Pons (tissue), 1 donor: ENCODE data around the gene RER1.

ENCODE experiments used
- DNase-seq: peaks from one replicate; pipeline ENCODE4 v3.0.0-alpha.2; 2016; ENCODE audit warnings: low spot score

RER1 gene, protein sequence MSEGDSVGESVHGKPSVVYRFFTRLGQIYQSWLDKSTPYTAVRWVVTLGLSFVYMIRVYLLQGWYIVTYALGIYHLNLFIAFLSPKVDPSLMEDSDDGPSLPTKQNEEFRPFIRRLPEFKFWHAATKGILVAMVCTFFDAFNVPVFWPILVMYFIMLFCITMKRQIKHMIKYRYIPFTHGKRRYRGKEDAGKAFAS

DNA sequence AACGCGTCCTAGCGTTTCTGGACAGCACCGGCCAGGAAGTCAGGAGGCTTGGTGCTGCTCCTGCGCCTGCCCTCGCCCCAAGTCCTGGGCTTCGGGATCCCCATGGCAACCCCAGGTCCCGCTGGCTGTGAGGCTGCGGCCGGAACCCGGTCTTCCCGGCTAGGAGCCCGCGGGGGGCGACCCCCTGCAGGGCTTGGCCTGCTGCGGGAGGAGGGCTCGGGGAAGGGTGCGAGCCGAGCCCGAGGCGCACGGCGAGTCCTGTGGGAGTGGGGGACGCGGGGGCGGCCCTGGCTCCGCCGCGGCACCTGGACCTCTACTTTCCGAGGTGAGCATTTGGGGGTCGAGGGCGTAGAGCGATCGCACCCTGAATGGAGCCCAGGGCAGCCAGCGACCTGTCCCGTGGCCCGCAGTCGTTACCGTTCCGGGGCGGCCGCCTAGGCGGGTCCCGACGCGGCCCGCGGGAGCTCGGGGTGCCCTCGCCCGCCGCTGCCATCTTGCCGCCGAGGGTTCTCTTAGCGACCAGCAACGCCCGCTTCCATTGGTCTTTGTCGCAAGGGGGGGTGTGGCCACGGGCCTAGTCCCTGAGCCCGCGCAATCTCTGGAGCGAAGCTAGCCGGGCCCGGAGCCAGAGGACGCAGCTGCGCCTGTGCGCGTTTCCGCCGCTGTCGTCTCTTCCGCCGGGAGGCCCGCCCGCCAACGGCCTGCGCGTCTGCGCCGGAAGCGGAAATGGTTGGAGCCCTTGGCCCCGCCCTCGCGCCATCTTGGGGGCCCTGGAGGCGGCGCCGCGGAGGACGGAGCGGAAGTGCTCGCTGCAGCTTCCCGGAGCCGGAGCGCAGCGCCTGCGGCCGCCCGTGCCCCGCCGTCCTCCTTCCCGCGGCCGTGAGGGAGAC lies at the start of gene RER1, which contains the start of gene MORN1:
Gene RER1, plus strand, starts transcription at position 801 of the 890 bp plus-strand sequence. CDS start 3,950 bp downstream, outside the sequence.
Gene MORN1, minus strand, starts transcription at position 514 of the 890 bp plus-strand sequence. Its CDS starts 21 bp downstream, at position 493.
- DNase-seq, result peak; percentile 97

DNA sequence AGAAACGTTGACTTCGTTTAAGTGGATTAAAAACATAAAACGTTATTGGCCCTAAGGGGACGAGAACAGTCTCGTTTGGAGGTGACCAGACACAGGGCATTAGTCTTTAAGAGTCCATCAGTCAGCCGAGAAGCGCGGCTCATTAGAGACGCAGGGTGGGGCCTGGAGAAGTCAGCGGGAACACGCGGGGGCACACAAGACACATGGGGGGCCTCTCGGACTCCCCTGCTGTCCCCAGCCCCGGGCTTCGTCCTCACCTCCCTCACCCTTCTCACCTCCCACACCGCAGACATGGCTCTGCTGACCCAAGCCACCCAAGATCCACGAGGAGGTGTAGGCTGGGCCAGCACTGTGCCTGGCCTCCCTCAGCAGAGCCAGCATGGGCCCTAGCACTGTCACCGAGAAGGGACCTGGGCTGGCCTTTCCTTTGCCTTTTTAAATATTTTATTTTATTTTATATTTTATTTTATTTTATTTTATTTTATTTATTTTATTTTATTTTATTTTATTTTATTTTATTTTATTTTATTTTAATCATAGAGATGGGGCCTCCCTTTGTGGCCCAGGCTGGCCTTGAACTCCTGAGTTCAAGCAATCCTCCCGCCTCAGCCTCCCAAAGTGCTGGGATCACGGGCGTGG lies 49.1 kb upstream of the RER1 start:
- DNase-seq, result no peak

DNA sequence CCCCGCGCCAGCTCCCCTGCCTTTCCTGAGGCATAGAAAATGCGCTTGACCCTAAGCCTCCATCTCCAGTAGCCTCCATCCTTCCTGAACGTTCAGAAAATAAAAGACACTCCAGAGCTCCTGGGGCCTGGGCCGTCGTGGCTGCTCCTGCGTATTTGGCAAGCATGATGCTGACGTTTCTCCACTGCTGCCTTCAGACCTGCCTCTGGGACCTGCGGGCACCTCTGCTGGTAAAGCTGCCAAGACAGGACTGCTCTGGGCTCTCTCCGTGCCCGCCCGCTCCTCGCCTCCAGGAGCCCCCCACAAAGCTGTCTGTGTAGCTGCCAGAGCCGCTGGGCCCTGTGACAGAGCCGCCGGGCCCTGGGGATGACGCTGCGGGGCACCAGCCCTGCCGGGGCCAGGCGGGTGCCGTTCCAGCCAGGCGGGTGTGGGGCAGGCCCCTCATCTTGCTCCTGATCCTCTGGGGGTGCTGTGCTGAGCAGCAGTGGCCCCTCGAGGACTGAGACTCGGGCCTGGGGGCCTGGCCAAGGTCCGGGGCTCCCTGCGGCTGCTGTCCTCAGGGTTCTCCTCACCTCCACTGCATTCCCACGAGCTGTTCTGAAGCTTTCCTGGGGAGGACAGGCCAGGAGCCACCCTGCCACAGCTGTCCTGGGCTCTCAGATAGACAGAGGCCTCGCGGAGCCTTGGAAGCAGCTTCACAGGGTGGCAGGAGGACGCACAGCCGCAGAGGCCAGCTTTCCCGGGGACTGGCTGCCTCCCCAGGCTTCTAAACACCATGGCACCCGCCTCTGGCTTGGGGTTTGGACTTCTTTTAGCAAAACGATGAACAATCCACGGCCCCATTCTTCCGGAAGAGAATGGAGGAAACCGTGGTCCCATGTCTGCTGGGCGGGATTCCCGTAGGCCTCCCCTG lies 48.4 kb upstream of the RER1 start:
- DNase-seq, result no peak

DNA sequence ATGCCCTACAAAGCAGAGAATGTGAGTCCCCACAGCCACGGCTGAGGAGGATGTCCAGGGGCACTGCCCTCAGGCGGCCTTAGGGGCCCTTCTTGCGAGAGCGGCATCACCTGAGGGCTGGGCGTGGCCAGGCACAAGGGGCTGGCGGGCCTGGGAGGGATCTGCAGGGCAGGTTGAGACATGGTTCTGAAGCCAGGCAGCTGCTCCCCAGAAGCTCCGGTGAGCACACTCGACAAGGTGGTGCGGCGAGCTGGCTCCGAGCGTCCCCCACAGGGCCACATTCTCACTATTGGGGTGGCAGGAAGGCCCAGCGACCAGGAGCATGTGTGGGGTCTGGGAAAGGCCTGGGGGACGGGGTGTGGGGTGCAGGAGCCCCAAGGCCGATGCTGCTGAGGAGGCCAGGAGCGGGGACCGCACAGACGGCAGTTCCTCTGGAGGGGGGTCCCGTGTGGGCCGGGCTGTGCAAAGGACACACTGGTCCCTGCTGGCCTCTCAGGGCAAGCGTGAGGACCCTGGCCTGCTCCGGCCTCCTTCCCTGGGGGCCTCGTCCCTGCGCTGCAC lies 47.4 kb upstream of the RER1 start:
- DNase-seq, result no peak

DNA sequence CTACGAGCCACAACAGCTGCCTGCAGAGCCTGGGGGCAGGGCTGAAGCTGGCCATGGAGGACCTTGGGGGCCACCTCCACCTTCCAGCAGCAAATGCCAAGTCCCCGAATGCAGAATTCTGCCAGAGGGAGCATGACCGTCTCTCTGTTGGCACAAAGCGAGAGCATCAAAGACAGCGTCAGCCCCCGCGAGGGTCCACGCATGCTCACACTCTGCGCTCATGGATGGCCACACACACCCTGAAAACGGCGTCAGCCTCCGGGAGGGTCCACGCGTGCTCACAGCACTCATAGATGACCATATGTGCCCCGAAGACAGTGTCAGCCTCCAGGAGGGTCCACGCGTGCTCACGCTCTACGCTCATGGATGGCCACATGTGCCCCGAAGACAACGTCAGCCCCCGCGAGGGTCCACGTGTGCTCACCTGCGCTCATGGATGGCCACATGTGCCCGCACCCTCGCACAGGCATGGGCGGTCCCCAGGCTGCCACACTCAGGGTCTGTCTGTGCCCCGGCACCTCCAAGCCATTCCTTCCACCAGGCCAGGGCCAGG lies 46.8 kb upstream of the RER1 start:
- no peak for DNase-seq

DNA sequence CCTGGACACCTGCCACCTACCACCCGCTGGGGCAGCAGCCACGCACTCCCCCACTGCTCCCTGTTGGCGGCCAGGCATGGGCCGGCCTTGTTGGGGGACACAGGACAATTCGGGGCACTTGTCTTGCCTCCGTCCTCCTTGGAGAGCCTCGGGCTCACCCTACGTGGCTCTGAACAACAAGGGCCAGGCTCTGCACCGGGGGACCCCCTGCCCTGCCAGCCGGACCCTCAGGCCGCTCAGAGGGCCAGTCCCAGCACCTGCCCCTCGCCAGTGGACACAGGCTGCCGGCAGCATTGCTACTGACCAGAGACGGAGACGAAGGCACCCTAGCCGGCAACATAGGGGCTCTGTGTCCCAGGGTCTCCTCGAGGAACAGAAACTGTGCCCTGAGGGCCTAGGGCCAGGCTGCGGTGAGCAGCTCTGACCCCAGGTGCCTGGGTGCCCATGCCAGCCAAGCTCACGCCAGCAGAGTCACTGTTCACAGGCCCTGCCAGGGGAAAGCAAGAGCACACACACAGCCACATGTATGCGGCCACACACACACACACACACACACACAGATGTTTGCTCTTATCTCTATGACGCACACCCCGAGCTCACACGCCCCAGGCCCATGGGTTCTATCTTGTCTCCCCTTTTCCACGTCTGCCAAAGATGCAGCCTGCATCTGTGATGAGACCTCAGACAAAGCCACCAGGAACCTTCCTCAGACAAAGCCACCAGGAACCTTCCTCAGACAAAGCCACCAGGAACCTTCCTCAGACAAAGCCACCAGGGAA lies 46.2 kb upstream of the RER1 start:
- no peak for DNase-seq

DNA sequence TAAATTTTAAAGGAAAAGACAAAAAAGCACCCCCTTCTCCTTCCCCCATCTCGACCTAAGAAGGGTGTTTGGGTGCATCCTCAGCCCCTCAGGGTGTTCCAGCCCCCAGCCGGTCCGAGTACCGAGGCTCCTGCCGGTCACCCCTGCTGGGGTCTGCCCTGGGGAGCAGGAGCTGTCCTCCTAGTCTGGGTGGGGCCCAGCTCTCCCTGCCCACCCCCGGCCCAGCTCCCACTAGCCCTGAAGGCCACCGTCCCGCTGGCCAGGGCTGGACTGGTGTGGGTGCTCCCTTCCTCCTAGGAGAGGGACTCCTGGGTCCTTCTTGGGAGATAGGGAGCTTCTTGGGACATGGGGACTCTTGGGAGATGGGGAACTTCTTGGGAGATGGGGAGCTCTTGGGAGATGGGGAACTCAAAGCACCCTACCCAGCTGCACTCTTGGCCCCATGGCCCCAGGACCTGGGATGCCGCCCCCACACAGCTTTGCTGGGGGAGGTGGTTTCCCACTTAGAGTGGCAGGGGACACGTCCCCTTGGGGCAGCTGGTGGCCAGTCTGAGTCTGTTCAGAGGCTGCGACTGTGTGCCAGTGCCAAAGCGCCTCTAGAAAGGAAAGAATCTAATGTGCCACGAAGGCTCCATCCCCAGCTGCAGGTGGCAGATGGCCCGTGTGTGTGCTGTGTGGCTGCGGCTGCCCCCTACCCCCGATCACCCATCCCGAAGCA lies 44.8 kb upstream of the RER1 start:
- DNase-seq, result no peak

DNA sequence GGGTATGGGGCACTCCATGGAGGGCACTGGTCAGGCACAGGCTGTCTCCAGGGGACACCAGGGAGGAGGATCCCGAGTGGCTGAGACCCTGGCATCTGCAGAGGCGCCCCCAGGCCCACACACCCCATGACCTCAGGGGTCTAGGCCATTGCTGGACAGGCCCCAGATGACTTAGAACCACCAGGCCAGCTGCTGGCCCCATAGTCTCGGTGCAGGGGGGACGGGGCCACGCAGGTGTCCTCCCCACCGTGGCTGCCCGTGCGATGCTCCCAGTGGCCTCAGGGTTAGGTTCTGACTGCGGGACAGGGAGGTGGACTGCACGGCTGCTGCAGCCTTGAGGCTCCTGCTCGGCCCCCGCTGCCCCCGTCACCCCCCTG lies 44.2 kb upstream of the RER1 start:
- no peak for DNase-seq

DNA sequence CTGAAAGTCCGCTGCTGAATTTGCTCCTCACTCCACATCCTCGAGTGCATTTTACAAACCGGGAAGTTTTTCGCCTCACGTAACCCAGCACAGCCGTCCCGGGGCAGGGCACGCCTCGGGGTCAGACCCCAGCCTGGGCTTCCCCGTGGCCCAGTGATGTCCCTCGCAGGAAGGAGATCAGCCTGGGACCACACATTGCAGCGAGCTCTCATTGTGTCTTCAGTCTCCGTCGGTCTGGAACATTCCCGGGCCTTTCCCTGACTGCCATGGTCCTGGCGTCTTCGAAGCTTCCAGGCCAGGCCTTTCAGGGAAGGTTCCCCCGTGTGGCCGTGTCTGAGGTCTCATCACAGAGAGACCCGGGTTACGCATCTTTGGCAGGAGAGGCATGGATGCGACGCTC lies 43.7 kb upstream of the RER1 start:
- no peak for DNase-seq

DNA sequence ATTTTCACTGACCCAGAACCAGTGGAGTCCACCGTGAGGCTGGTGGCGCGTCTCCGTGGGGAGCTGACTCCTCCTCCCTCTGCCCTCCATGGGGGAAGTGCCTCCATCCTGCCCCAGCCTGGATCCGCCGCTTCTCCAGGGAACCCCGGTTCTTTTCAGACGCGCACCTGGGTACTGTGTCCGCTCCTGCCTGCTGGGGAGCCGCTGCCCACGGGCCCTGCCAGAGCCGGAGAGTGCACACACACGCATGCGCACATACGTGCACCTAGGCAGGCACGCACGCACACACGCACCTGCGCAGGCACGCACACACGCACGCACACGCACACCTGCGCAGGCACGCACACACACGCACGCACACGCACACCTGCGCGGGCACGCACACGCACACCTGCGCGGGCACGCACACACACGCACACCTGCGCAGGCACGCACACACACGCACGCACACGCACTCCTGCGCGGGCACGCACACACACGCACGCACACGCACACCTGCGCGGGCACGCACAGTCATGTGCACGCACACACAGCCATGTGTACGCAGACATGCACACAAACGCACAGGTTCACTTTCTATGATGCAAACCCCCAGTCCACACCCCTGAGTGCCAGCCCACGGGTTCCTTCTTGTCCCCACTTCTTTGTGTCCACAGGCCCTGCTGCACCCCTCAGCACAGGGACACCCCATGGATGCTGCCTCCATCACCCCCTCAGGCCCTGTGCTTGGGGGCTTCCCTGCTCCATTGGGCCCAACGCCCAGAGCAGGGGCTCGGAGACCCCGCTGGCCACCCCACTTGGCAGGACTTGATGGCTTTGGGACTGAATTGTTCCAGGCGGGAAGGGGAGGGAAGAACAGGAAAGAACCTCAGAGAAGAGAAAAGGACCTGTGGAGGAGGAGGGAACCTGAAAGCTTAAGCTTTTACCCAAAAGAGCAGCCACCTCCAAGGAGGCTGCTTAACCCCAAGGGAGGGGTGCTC lies 43.0 kb upstream of the RER1 start:
- DNase-seq, result no peak

DNA sequence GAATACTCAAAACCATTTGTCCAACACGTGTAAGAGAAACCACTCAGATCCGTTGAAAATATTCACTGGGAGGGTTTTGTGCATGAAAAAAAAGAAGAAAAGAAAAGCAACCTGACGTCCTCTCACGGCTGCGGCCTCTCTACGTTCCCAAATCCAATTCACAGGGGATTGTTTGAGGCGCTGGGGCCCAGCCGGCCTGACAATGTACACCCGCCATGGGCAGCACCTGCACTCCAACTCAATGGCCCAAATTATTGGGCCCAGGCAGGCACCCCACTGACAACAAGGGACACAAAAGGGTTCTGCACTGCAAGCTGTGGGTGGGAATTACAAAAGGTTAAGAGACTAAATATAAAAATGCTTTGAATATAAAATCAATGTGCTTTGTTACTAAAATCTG lies 41.8 kb upstream of the RER1 start:
- DNase-seq, result no peak

DNA sequence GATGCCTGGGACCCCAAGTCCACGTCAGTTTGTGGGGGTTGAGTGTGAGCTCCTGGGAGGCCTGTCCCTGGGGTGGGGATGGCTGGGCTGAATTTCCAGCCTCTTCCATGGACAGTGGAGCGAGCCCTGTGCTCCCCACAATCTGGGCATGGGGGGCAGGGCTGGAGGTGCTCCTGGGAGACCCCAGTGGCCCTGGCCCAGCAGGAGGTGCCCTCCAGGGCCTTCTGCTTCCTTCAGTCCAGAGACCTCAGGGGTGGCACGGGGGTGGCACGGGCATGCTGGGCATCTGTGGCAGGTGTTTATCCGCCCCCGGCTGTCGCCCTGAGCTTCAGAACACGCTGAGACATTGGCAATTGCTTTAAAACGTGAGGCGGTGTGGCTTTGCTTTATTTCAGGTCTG lies 41.1 kb upstream of the RER1 start:
- no peak for DNase-seq

DNA sequence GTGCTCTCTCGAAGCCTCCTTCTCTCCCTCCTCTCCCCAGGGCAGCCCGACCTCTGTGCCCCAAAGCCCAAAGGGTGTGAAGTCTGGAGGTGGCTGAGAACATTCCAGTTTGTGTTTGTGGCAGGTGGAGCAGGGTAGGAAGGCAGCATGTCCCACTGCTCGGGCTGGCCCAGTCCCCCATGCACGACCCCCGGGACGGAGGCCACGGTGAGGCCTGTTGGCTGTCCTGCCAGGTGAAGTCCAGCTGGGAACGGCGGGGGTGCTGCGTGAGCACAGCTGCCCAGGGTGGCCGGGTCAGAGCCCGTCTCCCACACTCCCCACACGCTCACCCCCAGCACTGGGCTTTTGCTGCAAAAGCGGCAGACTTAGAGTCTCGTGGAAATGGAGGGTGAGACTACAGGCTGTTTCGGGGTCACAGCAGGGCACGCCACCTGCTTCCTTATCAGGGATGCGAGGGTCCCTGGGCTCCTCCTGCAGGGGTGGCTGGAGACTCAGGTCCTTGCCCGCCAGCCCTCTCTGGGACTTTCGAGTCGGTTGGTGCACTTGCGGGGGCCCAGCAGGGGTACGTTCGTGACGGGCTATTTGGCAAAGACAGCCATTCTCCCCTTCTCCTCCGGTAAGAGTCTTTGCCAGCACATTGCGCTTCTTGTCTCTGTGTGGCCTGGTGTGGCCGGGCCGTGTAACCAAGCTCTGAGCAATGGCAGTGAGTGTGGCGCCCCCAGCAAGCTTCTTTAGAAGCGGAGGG lies 40.6 kb upstream of the RER1 start:
- no peak for DNase-seq

DNA sequence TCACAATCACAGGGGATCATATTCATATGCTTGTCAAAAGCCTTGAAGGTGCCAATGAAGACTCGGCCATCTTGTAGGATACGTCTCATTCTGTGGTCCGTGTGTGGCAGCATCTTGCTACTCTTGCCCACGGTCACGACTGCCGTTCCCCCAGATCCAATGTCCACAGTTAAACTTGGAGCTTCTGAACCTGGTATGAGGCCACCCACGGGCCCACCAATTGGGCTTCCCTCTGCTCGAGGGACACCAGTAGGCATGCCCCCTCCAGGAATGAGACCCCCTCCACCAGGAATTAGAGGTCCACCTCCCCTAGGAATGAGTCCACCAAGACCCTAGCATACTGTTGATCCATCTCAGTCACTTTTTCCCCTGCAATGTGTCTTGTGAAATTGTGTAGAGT lies 39.9 kb upstream of the RER1 start:
- no peak for DNase-seq

DNA sequence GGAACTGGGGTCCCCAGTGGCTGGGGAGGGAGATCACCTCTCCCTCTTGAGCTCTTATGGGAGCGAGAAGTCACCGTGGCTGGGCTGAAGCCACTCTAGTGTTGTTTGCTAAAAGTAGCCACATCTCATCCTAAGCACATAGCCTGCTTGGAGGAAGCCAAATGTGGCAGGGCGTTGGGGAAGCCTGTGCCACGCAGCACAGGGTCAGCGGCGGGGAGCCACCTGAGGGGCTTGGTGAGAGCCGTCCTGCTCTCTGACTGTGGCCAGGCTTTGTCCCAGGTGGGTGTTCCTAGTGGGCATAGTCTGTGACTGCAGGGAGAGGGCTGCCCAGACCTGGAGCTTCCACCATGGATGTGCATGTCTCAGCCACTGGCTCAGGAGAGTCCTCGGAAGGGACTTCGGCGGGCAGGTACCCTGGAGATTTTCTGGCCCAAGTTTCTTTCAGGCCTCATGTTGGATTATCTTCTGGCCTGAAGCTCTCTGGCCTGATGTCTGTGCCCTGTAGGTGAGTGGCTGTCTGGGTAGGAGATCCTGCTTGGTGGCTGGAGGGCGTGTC lies 39.2 kb upstream of the RER1 start:
- no peak for DNase-seq

DNA sequence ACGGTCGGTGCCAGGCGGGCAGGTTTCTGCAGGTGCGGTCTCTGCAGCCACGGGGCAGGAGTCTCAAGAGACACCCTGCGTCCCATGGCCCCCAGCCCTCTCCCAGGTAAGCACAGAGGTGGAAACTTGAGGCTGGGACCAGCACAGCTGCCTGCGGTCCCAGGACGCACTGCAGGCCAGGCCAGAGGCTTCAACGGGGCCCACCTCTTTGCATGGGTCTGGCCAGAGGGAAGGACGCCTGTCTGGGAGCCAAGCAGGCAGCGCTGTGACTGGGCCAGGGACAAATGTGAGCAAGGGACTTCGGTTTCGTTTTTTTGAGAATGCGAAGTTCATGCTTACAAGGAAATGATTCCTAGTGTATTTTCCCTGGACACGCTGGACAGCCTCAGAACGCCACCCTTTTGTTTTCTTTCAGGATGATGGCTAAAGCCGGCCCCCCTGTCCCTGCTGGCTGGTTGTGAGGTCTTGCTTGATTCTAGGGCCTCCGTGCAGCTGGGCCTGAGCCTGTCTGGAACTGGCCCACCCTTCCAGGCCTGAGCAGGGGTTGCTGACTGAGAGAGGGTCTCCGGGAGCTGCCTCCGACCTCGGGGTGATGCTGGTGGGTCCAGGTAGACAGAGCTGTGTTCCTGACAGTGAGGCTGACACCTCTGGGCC lies 38.6 kb upstream of the RER1 start:
- DNase-seq, result no peak
